D721Med (cell line): Measurements from ENCODE around the gene RNASEH2C.
"Not testable (repeated sequence)": the region's sequence is repeated elsewhere in the genome, so short reads cannot be mapped to it uniquely, and the experiment has no call there.

ENCODE experiments used
- DNase-seq: peaks from one replicate; pipeline ENCODE4 v3.0.0; 2011; ENCODE audit warnings: low spot score; ENCODE audit not compliant: insufficient read length
- FAIRE-seq: peaks from 2 replicates; lab custom pipeline; 2011; peaks lifted over from hg19 to GRCh38; lab: Jason Lieb, UNC
- TF ChIP-seq, protein P1 (sequence below): IDR thresholded peaks from 2 replicates; pipeline ENCODE4 v1.5.1; 2012; ENCODE audit warnings: mild to moderate bottlenecking, control low read depth; ENCODE audit not compliant: insufficient read depth; ENCODE audit errors: missing control alignments

The RNASEH2C gene

DNA sequence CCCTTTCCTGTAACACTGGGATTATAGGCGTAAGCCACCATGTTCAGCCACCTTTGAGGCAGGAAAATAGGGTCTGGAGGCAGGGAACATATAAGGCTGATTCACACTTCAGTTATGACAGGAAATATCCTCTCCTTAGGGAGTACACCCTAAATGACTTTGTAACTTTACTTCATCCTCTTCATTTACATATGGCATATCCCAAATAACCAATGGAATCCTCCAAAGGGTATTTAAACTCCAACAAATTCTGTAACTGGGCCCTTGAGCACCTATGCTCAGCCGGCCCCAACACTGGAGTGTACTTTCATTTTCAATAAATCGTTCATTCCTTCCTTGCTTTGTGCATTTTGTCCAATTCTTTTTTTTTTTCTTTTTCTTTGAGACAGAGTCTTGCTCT, 10.2 kb downstream of the RNASEH2C start:
- no peak for DNase-seq
- FAIRE-seq: no peak
- TF ChIP-seq, protein P1, sequence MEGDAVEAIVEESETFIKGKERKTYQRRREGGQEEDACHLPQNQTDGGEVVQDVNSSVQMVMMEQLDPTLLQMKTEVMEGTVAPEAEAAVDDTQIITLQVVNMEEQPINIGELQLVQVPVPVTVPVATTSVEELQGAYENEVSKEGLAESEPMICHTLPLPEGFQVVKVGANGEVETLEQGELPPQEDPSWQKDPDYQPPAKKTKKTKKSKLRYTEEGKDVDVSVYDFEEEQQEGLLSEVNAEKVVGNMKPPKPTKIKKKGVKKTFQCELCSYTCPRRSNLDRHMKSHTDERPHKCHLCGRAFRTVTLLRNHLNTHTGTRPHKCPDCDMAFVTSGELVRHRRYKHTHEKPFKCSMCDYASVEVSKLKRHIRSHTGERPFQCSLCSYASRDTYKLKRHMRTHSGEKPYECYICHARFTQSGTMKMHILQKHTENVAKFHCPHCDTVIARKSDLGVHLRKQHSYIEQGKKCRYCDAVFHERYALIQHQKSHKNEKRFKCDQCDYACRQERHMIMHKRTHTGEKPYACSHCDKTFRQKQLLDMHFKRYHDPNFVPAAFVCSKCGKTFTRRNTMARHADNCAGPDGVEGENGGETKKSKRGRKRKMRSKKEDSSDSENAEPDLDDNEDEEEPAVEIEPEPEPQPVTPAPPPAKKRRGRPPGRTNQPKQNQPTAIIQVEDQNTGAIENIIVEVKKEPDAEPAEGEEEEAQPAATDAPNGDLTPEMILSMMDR: no peak

DNA sequence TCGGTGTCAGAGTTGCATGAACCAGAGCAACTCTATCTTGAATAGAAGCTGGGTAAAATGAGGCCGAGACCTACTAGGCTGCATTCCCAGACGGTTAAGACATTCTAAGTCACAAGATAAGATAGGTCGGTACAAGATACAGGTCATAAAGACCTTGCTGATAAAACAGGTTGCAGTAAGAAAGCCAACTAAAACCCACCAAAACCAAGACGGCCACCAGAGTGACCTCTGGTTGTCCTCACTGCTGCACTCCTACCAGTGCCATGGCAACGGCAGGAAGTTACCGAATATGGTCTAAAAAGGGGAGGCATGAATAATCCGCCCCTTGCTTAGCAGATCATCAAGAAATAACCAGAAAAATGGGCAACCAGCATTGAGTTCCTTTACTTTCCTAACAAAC, 10.9 kb downstream of the RNASEH2C start:
- TF ChIP-seq, protein P1: no peak
- no peak for FAIRE-seq
- DNase-seq: no peak

DNA sequence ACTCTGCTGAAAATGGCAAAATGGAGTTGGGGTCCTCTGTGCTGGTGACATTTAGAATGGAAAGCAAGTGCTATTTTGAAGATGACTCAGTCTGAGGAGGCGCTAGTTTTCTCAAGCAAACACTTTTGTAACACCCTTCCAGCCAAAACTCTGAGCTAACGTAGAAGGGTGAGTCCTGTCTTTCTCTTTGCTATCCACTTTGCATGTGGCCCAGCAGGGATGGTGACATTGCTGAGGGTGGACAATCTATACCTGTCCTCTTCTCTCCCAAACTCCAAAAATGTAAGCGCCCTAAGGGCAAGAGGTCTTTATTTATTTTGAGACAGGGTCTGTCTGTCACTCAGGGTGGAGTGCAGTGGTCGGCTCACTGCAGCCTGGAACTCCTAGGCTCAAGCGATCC, 12.1 kb downstream of the RNASEH2C start:
- TF ChIP-seq, protein P1: no peak
- no peak for FAIRE-seq
- no peak for DNase-seq

DNA sequence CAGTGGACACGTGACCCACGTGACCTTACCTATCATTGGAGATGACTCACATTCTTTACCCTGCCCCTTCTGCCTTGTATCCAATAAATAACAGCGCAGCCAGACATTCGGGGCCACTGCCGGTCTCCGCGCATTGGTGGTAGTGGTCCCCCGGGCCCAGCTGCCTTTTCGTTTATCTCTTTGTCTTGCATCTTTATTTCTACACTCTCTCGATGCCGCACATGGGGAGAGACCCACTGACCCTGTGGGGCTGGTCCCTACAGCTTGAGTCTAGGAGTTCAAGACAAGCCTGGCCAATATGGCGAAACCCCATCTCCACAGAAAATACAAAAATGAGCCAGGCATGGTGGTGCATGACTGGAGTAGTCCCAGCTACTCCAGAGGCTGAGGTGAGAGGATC, 13.6 kb downstream of the RNASEH2C start:
- DNase-seq, FAIRE-seq: not testable (repeated sequence)

- not testable (repeated sequence) for DNase-seq, FAIRE-seq
- TF ChIP-seq, protein P1: peak; percentile 46
Measured at GRCh38 chr11:65706303-65706763, 14.3 kb downstream of the RNASEH2C start.

DNA sequence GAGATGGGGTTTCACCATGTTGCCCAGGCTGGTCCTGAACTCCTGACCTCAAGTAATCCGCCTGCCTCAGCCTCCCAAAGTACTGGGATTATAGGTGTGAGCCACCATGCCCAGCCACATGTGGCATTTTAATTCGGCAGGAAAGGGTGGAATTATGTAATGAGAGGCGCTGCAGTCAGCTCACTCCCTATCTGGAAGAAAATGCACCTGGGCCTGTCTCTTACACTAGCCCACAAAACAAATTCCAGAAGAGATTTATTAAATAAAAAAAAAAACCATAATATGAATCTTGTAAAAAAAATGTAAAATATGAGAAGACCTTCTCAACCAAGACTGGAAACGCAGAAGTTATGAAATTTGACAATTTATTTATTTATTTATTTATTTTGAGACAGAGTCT, 16.8 kb downstream of the RNASEH2C start:
- TF ChIP-seq, protein P1: no peak
- FAIRE-seq (no peak), DNase-seq (no peak)

DNA sequence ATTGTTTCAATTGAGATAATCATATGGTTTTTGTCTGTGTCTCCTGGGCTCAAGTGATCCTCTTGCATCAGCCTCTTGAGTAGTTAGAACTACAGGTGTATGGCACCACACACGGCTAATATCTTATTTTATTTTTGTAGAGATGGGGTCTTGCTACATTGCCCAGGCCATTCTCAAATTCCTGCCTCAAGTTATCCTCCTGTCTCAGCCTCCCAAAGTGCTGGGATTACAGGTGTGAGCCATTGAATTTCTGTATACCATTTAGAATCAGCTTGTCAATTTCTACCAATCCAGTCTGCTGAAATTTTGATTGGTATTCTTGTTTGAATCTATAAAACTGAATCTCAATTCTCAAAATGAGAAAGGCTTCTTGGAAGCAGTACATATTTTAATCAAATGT, 18.9 kb downstream of the RNASEH2C start:
- DNase-seq: no peak
- no peak for FAIRE-seq
- TF ChIP-seq, protein P1: no peak

DNA sequence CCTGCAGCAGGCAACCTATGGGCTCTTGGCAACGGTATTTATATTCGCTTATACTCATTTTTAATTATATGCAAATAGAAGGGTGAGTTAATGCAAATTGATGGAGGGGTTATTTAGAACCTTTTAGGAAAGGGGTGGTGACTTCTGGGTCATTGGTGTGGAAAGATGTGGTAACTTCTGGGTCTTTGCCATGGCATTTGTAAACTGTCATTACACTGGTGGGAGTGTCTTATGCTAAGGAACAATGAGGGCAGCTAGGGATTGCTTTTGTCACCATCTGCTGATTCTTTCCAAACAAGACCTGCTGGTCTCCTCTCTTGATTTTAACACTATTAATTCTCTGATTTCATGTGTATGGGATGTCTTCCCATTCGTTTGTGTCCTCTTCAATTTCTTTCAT, 20.2 kb downstream of the RNASEH2C start:
- DNase-seq (no peak), FAIRE-seq (no peak)
- TF ChIP-seq, protein P1: no peak
